Measurements from ENCODE around the gene GRID1. TPM values are rescaled to one million over a fixed set of nuclear protein-coding genes. Genes with fewer than 3 reads are reported as not detected.

Gene GRID1
- polyA plus RNA-seq, 4 donors, result 0.27 to 1.1 (median 0.40) TPM; not detected in 1

DNA sequence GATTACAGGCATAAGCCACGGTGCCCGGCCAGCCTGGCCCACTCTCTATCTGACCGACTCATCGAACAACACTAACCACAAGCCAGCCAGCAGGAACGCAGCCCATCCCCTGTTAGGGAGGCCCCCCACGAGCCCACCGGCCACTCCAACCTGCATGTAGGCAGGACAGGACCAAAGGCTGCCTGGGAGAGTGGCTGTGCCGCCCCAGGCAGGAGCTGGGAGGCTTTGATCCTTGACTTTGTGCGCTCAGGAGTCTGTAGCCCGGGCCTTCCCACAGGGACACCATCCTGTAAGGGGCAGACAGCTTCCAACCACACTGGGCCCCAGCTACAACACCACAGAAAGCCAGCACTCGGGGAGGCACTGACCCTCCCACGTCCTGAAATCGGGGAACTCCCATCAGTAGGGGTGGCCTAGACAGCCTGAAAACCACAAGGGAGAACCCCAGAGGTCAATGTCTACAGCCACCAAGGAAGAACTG, 29.4 kb downstream of the GRID1 start:
- FAIRE-seq (no peak), DNase-seq (no peak)
- WGBS, 3 donors, result 72 to 83% (median 78%) methylated on average over 13 of the region's 13 CpGs
- Histone ChIP-seq H3K36me3 (ENCODE audit: control insufficient read depth in 3 of 3, insufficient read depth in 2 of 3, low read depth in 1 of 3, low read length in 3 of 3) (no peaks in the 10 kb centered on the region), H3K27me3 (ENCODE audit: control insufficient read depth in 3 of 3, insufficient read depth in 3 of 3, low read length in 3 of 3) (peaks cover 0 to 12% (median 0%) of the 10 kb centered on the region in 3 donors), H3K4me3 (ENCODE audit: low read depth in 1 of 3, low read length in 3 of 3) (no peak overlapping the region), H3K27ac (ENCODE audit: low read depth in 1 of 3, low read length in 2 of 3) (no peak overlapping the region), H3K9me3 (ENCODE audit: control insufficient read depth in 2 of 2, insufficient read depth in 1 of 2, low read depth in 1 of 2, low read length in 1 of 2) (no peaks in the 10 kb centered on the region), H3K4me1 (ENCODE audit: control insufficient read depth in 3 of 3, insufficient read depth in 2 of 3, low read depth in 1 of 3, low read length in 2 of 3) (no peaks in the 10 kb centered on the region)

DNA sequence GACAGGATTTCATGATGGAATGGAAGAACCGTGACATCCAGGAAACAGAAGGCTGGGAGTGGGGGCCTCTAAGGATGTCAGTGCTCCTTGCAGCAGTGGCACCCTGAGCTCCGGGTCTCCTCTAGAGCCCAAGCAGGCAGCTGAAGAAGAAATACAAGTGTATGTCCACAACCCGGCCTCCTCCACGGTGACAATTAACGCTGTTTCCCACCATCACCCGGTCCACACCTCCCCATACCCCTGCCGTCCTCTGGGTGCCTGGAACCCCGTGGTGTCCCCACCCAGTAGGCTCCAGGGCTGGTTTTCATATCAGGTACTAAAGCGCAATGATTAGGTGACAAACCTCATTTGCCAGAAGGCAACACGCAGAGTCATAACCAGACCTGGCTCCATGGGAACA, 30.3 kb downstream of the GRID1 start:
- 71 to 84% (median 78%) methylated on average over 10 of the region's 10 CpGs for WGBS, 3 donors
- Histone ChIP-seq H3K27me3 (ENCODE audit: control insufficient read depth in 3 of 3, insufficient read depth in 3 of 3, low read length in 3 of 3) (peaks cover 0 to 8% (median 0%) of the 10 kb centered on the region in 3 donors), H3K9me3 (ENCODE audit: control insufficient read depth in 2 of 2, insufficient read depth in 1 of 2, low read depth in 1 of 2, low read length in 1 of 2) (no peaks in the 10 kb centered on the region), H3K27ac (ENCODE audit: low read depth in 1 of 3, low read length in 2 of 3) (no peak overlapping the region), H3K4me3 (ENCODE audit: low read depth in 1 of 3, low read length in 3 of 3) (no peak overlapping the region), H3K4me1 (ENCODE audit: control insufficient read depth in 3 of 3, insufficient read depth in 2 of 3, low read depth in 1 of 3, low read length in 2 of 3) (no peaks in the 10 kb centered on the region), H3K36me3 (ENCODE audit: control insufficient read depth in 3 of 3, insufficient read depth in 2 of 3, low read depth in 1 of 3, low read length in 3 of 3) (no peaks in the 10 kb centered on the region)
- DNase-seq (no peak), FAIRE-seq (no peak)

- 78 to 89% (median 85%) methylated on average over 1 of the region's 1 CpG for WGBS, 3 donors
- H3K4me1 ChIP-seq (ENCODE audit: control insufficient read depth in 3 of 3, insufficient read depth in 2 of 3, low read depth in 1 of 3, low read length in 2 of 3), result no peaks in the 10 kb centered on the region
- H3K36me3 ChIP-seq (ENCODE audit: control insufficient read depth in 3 of 3, insufficient read depth in 2 of 3, low read depth in 1 of 3, low read length in 3 of 3), result no peaks in the 10 kb centered on the region
- FAIRE-seq (no peak), DNase-seq (no peak)
- H3K4me3 ChIP-seq (ENCODE audit: low read depth in 1 of 3, low read length in 3 of 3), result no peak overlapping the region
- H3K27me3 ChIP-seq (ENCODE audit: control insufficient read depth in 3 of 3, insufficient read depth in 3 of 3, low read length in 3 of 3), result peaks cover 0 to 8% (median 0%) of the 10 kb centered on the region in 3 donors
- H3K9me3 ChIP-seq (ENCODE audit: control insufficient read depth in 2 of 2, insufficient read depth in 1 of 2, low read depth in 1 of 2, low read length in 1 of 2), result no peaks in the 10 kb centered on the region
- no peak overlapping the region for H3K27ac ChIP-seq (ENCODE audit: low read depth in 1 of 3, low read length in 2 of 3)
Measured at GRCh38 chr10:86335831-86336230, 30.8 kb downstream of the GRID1 start.

DNA sequence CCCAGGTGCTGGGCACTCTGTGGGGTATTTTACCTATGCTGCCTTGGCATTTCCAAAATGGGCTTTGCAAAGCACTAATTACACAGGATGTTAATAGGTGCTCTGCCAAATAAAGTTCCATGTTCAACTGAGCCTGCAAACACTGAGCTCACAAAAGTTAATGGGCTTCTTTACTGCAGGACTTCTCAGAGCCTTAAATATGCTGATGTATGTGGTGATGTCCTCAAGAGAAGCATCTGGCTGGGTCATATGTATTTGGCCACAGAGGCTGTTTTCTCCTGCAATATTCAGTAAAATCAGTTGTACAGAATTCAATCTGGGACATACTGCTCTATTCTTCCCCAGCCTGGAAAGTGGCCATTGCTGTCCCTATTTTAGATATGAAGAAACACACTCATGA, 31.3 kb downstream of the GRID1 start:
- DNase-seq, result no peak
- Histone ChIP-seq H3K27me3 (ENCODE audit: control insufficient read depth in 3 of 3, insufficient read depth in 3 of 3, low read length in 3 of 3) (peaks cover 0 to 8% (median 0%) of the 10 kb centered on the region in 3 donors), H3K9me3 (ENCODE audit: control insufficient read depth in 2 of 2, insufficient read depth in 1 of 2, low read depth in 1 of 2, low read length in 1 of 2) (no peaks in the 10 kb centered on the region), H3K27ac (ENCODE audit: low read depth in 1 of 3, low read length in 2 of 3) (no peak overlapping the region), H3K36me3 (ENCODE audit: control insufficient read depth in 3 of 3, insufficient read depth in 2 of 3, low read depth in 1 of 3, low read length in 3 of 3) (no peaks in the 10 kb centered on the region), H3K4me1 (ENCODE audit: control insufficient read depth in 3 of 3, insufficient read depth in 2 of 3, low read depth in 1 of 3, low read length in 2 of 3) (no peaks in the 10 kb centered on the region), H3K4me3 (ENCODE audit: low read depth in 1 of 3, low read length in 3 of 3) (no peak overlapping the region)
- FAIRE-seq, result no peak

- H3K4me1 ChIP-seq (ENCODE audit: control insufficient read depth in 3 of 3, insufficient read depth in 2 of 3, low read depth in 1 of 3, low read length in 2 of 3), result no peaks in the 10 kb centered on the region
- no peak for DNase-seq
- no peaks in the 10 kb centered on the region for H3K9me3 ChIP-seq (ENCODE audit: control insufficient read depth in 2 of 2, insufficient read depth in 1 of 2, low read depth in 1 of 2, low read length in 1 of 2)
- FAIRE-seq, result no peak
- peaks cover 0 to 8% (median 0%) of the 10 kb centered on the region in 3 donors for H3K27me3 ChIP-seq (ENCODE audit: control insufficient read depth in 3 of 3, insufficient read depth in 3 of 3, low read length in 3 of 3)
- WGBS, 3 donors, result 44 to 64% (median 46%) methylated on average over 4 of the region's 4 CpGs
- no peak overlapping the region for H3K27ac ChIP-seq (ENCODE audit: low read depth in 1 of 3, low read length in 2 of 3)
- no peak overlapping the region for H3K4me3 ChIP-seq (ENCODE audit: low read depth in 1 of 3, low read length in 3 of 3)
- H3K36me3 ChIP-seq (ENCODE audit: control insufficient read depth in 3 of 3, insufficient read depth in 2 of 3, low read depth in 1 of 3, low read length in 3 of 3), result no peaks in the 10 kb centered on the region
Measured at GRCh38 chr10:86334488-86335085, 32.0 kb downstream of the GRID1 start.

GRCh38 chr10:86333826-86334487, 32.6 kb downstream of the GRID1 start:
- Histone ChIP-seq H3K36me3 (ENCODE audit: control insufficient read depth in 3 of 3, insufficient read depth in 2 of 3, low read depth in 1 of 3, low read length in 3 of 3) (no peaks in the 10 kb centered on the region), H3K4me1 (ENCODE audit: control insufficient read depth in 3 of 3, insufficient read depth in 2 of 3, low read depth in 1 of 3, low read length in 2 of 3) (no peaks in the 10 kb centered on the region), H3K9me3 (ENCODE audit: control insufficient read depth in 2 of 2, insufficient read depth in 1 of 2, low read depth in 1 of 2, low read length in 1 of 2) (no peaks in the 10 kb centered on the region), H3K27me3 (ENCODE audit: control insufficient read depth in 3 of 3, insufficient read depth in 3 of 3, low read length in 3 of 3) (peaks cover 0 to 8% (median 0%) of the 10 kb centered on the region in 3 donors), H3K27ac (ENCODE audit: low read depth in 1 of 3, low read length in 2 of 3) (no peak overlapping the region), H3K4me3 (ENCODE audit: low read depth in 1 of 3, low read length in 3 of 3) (no peak overlapping the region)
- DNase-seq, result no peak
- no peak for FAIRE-seq
- WGBS, 3 donors, result 67 to 73% (median 67%) methylated on average over 7 of the region's 7 CpGs

- DNase-seq, result no peak
- WGBS, 3 donors, result 37 to 56% (median 43%) methylated on average over 8 of the region's 8 CpGs
- Histone ChIP-seq H3K36me3 (ENCODE audit: control insufficient read depth in 3 of 3, insufficient read depth in 2 of 3, low read depth in 1 of 3, low read length in 3 of 3) (no peaks in the 10 kb centered on the region), H3K4me1 (ENCODE audit: control insufficient read depth in 3 of 3, insufficient read depth in 2 of 3, low read depth in 1 of 3, low read length in 2 of 3) (no peaks in the 10 kb centered on the region), H3K4me3 (ENCODE audit: low read depth in 1 of 3, low read length in 3 of 3) (no peak overlapping the region), H3K27me3 (ENCODE audit: control insufficient read depth in 3 of 3, insufficient read depth in 3 of 3, low read length in 3 of 3) (peaks cover 0 to 8% (median 0%) of the 10 kb centered on the region in 3 donors), H3K27ac (ENCODE audit: low read depth in 1 of 3, low read length in 2 of 3) (no peak overlapping the region), H3K9me3 (ENCODE audit: control insufficient read depth in 2 of 2, insufficient read depth in 1 of 2, low read depth in 1 of 2, low read length in 1 of 2) (no peaks in the 10 kb centered on the region)
- no peak for FAIRE-seq
Measured at GRCh38 chr10:86331861-86332260, 34.7 kb downstream of the GRID1 start.

- 72 to 86% (median 81%) methylated on average over 10 of the region's 10 CpGs for WGBS, 3 donors
- no peaks in the 10 kb centered on the region for H3K4me1 ChIP-seq (ENCODE audit: control insufficient read depth in 3 of 3, insufficient read depth in 2 of 3, low read depth in 1 of 3, low read length in 2 of 3)
- H3K9me3 ChIP-seq (ENCODE audit: control insufficient read depth in 2 of 2, insufficient read depth in 1 of 2, low read depth in 1 of 2, low read length in 1 of 2), result no peaks in the 10 kb centered on the region
- H3K4me3 ChIP-seq (ENCODE audit: low read depth in 1 of 3, low read length in 3 of 3), result no peak overlapping the region
- H3K36me3 ChIP-seq (ENCODE audit: control insufficient read depth in 3 of 3, insufficient read depth in 2 of 3, low read depth in 1 of 3, low read length in 3 of 3), result no peaks in the 10 kb centered on the region
- H3K27me3 ChIP-seq (ENCODE audit: control insufficient read depth in 3 of 3, insufficient read depth in 3 of 3, low read length in 3 of 3), result peaks cover 0 to 10% (median 0%) of the 10 kb centered on the region in 3 donors
- no peak for DNase-seq
- no peak for FAIRE-seq
- no peak overlapping the region for H3K27ac ChIP-seq (ENCODE audit: low read depth in 1 of 3, low read length in 2 of 3)
Measured at GRCh38 chr10:86330778-86331763, 35.5 kb downstream of the GRID1 start.
